ENCODE data around the gene BORCS5.
"Not testable (repeated sequence)": the region's sequence is repeated elsewhere in the genome, so short reads cannot be mapped to it uniquely, and the experiment has no call there.

The BORCS5 gene

GRCh38 chr12:12467264-12467663, 110.4 kb downstream of the BORCS5 start:
- no peak for DNase-seq

- no peak for DNase-seq
Measured at GRCh38 chr12:12467688-12468261, 110.9 kb downstream of the BORCS5 start.

GRCh38 chr12:12468575-12468974, 111.7 kb downstream of the BORCS5 start:
- no peak for DNase-seq

- DNase-seq: no peak
Measured at GRCh38 chr12:12469386-12469785, 112.5 kb downstream of the BORCS5 start.

- DNase-seq: no peak
Measured at GRCh38 chr12:12470751-12471306, 114.0 kb downstream of the BORCS5 start.

- DNase-seq: not testable (repeated sequence)
Measured at GRCh38 chr12:12471982-12472961, 115.4 kb downstream of the BORCS5 start.

- no peak for DNase-seq
Measured at GRCh38 chr12:12473223-12473622, 116.3 kb downstream of the BORCS5 start.

- DNase-seq: no peak
Measured at GRCh38 chr12:12474471-12474928, 117.6 kb downstream of the BORCS5 start.

GRCh38 chr12:12474931-12475795, 118.3 kb downstream of the BORCS5 start:
- no peak for DNase-seq

- DNase-seq: no peak
Measured at GRCh38 chr12:12476857-12477531, 120.1 kb downstream of the BORCS5 start.

GRCh38 chr12:12477532-12477890, 120.6 kb downstream of the BORCS5 start:
- no peak for DNase-seq

DNA sequence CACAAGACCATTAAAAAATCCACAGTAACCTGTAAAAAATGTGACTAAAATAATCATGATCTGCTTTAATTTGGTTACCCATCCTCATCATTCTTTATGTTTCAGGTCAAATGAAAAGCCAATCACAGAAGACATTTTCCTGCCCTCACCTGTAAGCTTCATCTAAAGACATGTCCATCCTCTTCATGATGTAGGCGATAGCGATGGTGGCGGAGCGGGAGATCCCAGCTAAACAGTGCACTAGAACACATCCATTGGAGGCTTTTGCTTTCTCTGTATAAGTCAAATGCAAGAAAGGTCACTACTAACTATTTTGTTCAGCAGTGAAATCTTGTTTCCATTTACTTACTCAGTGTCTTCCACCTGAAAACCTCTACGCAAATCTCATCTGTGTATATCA, 123.2 kb downstream of the BORCS5 start:
- DNase-seq: no peak

DNA sequence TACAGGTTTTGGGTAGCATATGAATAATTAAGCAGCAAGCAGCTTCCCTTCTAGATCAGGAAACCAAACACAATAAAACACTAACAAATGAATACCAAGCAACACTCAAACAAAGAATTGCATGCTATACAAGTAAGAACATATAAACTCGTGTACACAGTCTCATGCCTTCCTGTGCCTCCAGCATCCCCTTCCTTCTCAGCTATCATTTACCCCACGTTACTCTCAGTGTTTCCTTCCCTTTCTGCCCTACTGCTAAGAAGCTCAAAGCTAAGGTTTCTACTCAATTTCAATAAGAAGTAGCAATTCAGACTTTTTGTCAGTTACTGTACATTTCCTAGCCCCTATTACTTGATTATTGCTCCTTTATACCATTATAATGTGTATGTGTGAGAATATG, 124.8 kb downstream of the BORCS5 start:
- DNase-seq: no peak

DNA sequence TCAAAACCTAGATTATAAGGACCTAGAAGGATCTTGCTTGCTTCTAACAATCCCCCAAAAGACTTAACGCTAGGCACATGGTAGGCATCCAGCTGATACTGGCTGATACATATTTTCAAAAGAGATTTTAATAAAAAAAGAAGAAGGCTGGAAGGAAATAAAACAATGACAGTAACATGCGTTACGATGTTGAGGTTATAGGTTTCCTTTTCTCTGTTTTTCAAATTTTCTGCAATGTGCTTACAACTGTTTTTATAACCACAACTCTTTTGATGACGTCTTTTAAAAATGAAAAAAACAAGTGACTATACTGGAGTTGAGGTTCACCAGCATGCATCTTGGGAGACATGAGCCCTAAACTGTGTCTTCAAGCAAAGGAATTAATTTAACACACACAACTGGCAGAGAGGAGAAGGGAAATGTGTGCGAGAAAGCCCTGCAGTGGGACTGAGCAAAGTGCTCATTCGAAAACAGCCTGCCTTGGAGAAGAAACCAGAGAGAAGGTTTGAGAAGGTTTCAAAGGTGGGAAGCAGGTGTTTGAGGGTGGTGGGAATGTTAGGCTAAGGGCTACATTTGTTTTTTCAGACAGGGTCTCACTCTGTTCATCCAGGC, 125.4 kb downstream of the BORCS5 start:
- no peak for DNase-seq

DNA sequence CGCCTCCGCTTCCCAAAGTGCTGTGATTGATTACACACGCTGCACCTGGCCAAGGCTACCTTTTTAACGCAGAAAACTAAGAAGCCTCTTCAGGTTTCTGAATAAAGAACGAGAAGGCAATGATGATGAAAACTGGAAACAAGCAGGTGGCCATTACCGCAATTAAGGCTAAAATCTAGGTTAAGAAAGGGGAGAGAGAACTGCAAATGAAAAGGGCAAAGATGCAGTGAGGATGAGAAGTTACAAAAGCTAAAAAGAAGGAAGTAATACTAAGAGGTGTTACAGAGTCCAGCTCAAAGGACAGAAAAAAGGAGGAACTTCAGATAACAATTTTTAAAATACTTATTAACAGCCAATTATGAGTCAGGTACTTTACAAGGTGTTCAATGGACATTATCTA, 126.1 kb downstream of the BORCS5 start:
- DNase-seq: no peak

DNA sequence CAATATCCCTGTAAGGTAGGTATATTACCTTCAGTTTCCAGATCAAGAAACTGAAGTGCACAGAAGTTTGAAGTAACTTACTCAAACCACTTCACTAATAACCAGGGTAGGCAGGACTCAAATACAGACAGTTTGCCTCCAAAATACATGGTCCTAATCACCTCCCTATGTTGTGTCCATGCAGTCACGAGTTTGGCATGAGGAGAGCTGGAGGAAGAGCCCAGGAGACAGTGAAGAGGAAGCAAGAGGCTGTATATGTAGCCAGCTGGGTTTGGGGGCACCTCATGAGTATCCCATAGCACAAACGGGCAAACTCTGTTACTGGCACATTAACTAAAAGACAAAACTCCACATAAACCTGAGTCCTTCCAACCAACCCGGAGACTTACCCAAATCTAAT, 126.6 kb downstream of the BORCS5 start:
- no peak for DNase-seq

GRCh38 chr12:12486661-12487240, 129.9 kb downstream of the BORCS5 start:
- no peak for DNase-seq

GRCh38 chr12:12487490-12487889, 130.6 kb downstream of the BORCS5 start:
- no peak for DNase-seq

GRCh38 chr12:12488296-12488695, 131.4 kb downstream of the BORCS5 start:
- DNase-seq: no peak

DNA sequence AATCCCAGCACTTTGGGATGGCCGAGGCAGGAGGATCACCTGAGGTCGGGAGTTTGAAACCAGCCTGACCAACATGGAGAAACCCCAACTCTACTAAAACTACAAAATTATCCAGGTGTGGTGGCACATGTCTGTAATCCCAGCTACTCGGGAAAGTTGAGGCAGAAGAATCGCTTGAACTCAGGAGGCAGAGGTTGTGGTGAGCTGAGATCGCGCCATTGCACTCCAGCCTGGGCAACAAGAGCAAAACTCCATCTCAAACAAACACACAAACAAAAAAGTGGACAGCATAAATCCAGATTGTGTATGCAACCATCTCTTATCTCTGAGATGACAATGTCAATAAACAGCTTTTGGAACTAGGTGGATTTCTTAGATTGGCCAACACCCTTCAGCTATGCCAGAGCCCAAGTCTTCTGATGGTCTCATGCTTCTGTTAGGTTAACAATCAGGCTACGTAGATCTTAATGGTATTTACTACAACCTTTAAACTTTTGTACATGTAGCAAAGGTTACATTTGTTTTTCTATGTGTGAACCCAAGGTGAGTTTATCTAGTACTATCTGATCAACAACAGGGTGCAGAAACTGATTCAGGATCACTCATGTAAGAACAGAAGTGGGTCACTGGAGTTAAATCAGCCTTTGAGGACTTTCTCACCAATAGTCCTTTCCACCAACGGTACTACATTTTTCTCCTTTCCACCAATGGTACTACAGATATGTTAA, 132.1 kb downstream of the BORCS5 start:
- no peak for DNase-seq

GRCh38 chr12:12491606-12492005, 134.7 kb downstream of the BORCS5 start:
- DNase-seq: no peak

All from NCI-H345 (cell line).